Keratinocyte (primary cell): ENCODE measurements around the gene FABP6. TPM values are rescaled to one million over a fixed set of nuclear protein-coding genes. Genes with fewer than 3 reads are reported as not detected.
A peak's percentile ranks its signal among the peaks of the same experiment; 100 is the strongest.

Experiments used
- DNase-seq: peaks from one replicate; pipeline ENCODE4 v3.0.0-alpha.2; 2011; ENCODE audit warnings: low read depth, missing footprints, low spot score
- FAIRE-seq: peaks from 2 replicates; lab custom pipeline; 2011; peaks lifted over from hg19 to GRCh38; lab: Jason Lieb, UNC
- H2AFZ ChIP-seq: 2 replicates; pipeline ENCODE4 v1.6.0; 2012; ENCODE audit warnings: low read length, control low read depth, inconsistent platforms; ENCODE audit not compliant: control insufficient read depth
- H3K27ac ChIP-seq: 2 replicates; pipeline ENCODE4 v1.5.1; 2011; ENCODE audit warnings: low read length; ENCODE audit not compliant: control insufficient read depth, insufficient read depth
- H3K27me3 ChIP-seq: 3 replicates; pipeline ENCODE4 v1.6.0; 2011; ENCODE audit warnings: low read length; ENCODE audit not compliant: control insufficient read depth, insufficient read depth; ENCODE audit errors: extremely low read depth
- H3K36me3 ChIP-seq, 2 experiments: 2 replicates in 1 of 2; 3 replicates in 1 of 2; pipeline ENCODE4 v1.5.1; 2011; ENCODE audit warnings: low read length in 2 of 2, mild to moderate bottlenecking in 1 of 2; ENCODE audit not compliant: control insufficient read depth in 2 of 2, insufficient read depth in 2 of 2; ENCODE audit errors: extremely low read depth in 1 of 2
- H3K4me1 ChIP-seq: 3 replicates; pipeline ENCODE4 v1.5.1; 2011; ENCODE audit warnings: low read length; ENCODE audit not compliant: control insufficient read depth, insufficient read depth; ENCODE audit errors: extremely low read depth
- H3K4me2 ChIP-seq: 3 replicates; pipeline ENCODE4 v1.6.0; 2011; ENCODE audit warnings: low read depth, low read length; ENCODE audit not compliant: control insufficient read depth, insufficient read depth; ENCODE audit errors: extremely low read depth
- H3K4me3 ChIP-seq, 3 experiments: fragments of 200-600 bp in 1 of 3; sonication (generic) in 1 of 3; 2 replicates in 2 of 3; 3 replicates in 1 of 3; pipeline ENCODE4 v1.5.1; 2011 to 2016; ENCODE audit warnings: low read length in 3 of 3, mild to moderate bottlenecking in 3 of 3, control low read depth in 2 of 3, inconsistent platforms in 1 of 3, low read depth in 1 of 3, mixed read lengths in 1 of 3, mixed run types in 1 of 3, moderate library complexity in 1 of 3; ENCODE audit not compliant: control insufficient read depth in 2 of 3, insufficient read depth in 2 of 3; ENCODE audit errors: extremely low read depth in 1 of 3
- H3K79me2 ChIP-seq: 2 replicates; pipeline ENCODE4 v1.6.0; 2012; ENCODE audit warnings: low read length; ENCODE audit not compliant: control insufficient read depth, insufficient read depth
- H3K9ac ChIP-seq: 3 replicates; pipeline ENCODE4 v1.6.0; 2011; ENCODE audit warnings: low read length; ENCODE audit not compliant: control insufficient read depth, insufficient read depth; ENCODE audit errors: extremely low read depth
- H3K9me1 ChIP-seq: 3 replicates; pipeline ENCODE4 v1.6.0; 2011; ENCODE audit warnings: low read length; ENCODE audit not compliant: control insufficient read depth, insufficient read depth; ENCODE audit errors: extremely low read depth
- H3K9me3 ChIP-seq: 2 replicates; pipeline ENCODE4 v1.5.1; 2012; ENCODE audit warnings: low read depth, low read length; ENCODE audit not compliant: control insufficient read depth
- H4K20me1 ChIP-seq: 3 replicates; pipeline ENCODE4 v1.6.0; 2011; ENCODE audit warnings: low read length; ENCODE audit not compliant: control insufficient read depth, insufficient read depth; ENCODE audit errors: extremely low read depth
- EZH2 ChIP-seq: IDR thresholded peaks from one replicate; pipeline ENCODE4 v1.6.1; 2012; ENCODE audit warnings: inconsistent platforms, mild to moderate bottlenecking, low read length, moderate library complexity
- dilution Hi-C: fragments of 300-500 bp; cut with MboI; formaldehyde crosslinking; loops from one replicate; pipeline ENCODE4 v1.7.0; 2020; ENCODE audit warnings: low sequenced_read_pairs; ENCODE audit not compliant: extremely low pct_ligation_motif_present
- polyA plus RNA-seq, 5 experiments: library from polyadenylated mRNA; depleted of rRNA in 3 of 5; stranded (reverse) in 3 of 5; stranded (forward) in 1 of 5; unstranded in 1 of 5; fragments of >200 nt; gene quantifications; 1 replicate in 1 of 5; 2 replicates in 3 of 5; 3 replicates in 1 of 5; pipeline versions ENCODE4 v1.2.1 to v1.2.3, GENCODE V29; 2011 to 2012; ENCODE audit warnings: missing spikeins in 2 of 5, low read depth in 1 of 5, low replicate concordance in 1 of 5
- TF ChIP-seq, protein P1 (sequence below), 3 experiments: IDR thresholded peaks in 1 of 3; conservative IDR thresholded peaks in 1 of 3; optimal IDR thresholded peaks in 1 of 3; 2 replicates in 2 of 3; 3 replicates in 1 of 3; pipeline versions ENCODE3 to v1.5.1; 2011; ENCODE audit warnings: low read length in 3 of 3, mild to moderate bottlenecking in 3 of 3, moderate library complexity in 2 of 3, control low read depth in 1 of 3, inconsistent platforms in 1 of 3; ENCODE audit not compliant: insufficient read depth in 2 of 3; ENCODE audit errors: extremely low read depth in 1 of 3

The FABP6 gene
- polyA plus RNA-seq, 1 donor (not counting 4 experiments of a cell fraction or from before 2014, with no cell fraction given): 0.25 TPM

DNA sequence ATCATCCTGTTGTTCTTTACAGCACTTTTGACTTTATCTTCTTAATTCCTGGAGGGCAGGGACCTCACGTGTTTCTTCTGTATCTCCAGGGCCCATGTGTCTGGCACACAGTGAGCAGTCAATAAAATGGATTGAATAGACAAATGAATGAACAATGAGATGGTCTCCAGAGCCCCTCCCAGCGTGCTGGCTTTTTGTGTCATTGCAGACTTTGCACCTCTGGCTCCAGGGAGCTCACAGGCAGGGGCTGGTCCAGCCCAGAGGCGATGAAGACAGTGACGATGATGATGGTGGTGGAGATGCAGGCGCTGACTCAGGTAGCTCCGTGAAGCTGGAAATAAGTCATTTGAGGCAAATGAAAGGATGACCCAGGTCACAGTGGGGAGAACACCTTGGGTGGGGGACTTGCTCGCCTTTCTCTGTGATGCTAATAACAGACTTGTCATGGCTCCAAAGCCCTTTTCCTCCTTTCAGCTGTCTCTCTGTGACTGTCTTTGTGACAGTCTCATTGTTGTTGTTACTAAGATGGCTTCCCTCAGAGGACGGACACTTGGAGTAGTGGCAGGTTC is 30.4 kb upstream of the FABP6 start:
- Histone ChIP-seq H3K4me3 (no peak overlapping the region), H3K27ac (no peak overlapping the region), H2AFZ (peak overlapping the region; percentile 73), H3K9ac (no peak overlapping the region), H3K9me1 (no peaks in the 10 kb centered on the region), H3K27me3 (no peaks in the 10 kb centered on the region), H4K20me1 (no peaks in the 10 kb centered on the region), H3K4me2 (peak overlapping the region; percentile 55), H3K79me2 (no peaks in the 10 kb centered on the region), H3K4me1 (no peaks in the 10 kb centered on the region), H3K9me3 (no peaks in the 10 kb centered on the region), H3K36me3 (no peaks in the 10 kb centered on the region)
- FAIRE-seq (no peak), DNase-seq (no peak)
- TF ChIP-seq EZH2: no peak
- TF ChIP-seq, protein P1, sequence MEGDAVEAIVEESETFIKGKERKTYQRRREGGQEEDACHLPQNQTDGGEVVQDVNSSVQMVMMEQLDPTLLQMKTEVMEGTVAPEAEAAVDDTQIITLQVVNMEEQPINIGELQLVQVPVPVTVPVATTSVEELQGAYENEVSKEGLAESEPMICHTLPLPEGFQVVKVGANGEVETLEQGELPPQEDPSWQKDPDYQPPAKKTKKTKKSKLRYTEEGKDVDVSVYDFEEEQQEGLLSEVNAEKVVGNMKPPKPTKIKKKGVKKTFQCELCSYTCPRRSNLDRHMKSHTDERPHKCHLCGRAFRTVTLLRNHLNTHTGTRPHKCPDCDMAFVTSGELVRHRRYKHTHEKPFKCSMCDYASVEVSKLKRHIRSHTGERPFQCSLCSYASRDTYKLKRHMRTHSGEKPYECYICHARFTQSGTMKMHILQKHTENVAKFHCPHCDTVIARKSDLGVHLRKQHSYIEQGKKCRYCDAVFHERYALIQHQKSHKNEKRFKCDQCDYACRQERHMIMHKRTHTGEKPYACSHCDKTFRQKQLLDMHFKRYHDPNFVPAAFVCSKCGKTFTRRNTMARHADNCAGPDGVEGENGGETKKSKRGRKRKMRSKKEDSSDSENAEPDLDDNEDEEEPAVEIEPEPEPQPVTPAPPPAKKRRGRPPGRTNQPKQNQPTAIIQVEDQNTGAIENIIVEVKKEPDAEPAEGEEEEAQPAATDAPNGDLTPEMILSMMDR (optimal IDR thresholded peaks at IDR 0.05 in 1 of 3, IDR thresholded peaks at IDR 0.05 in 1 of 3, conservative IDR thresholded peaks at IDR 0.05 in 1 of 3; ENCODE audit: extremely low read depth in 1 of 3, insufficient read depth in 2 of 3, low read length in 3 of 3): no peak
- dilution Hi-C loops: no loop called here

DNA sequence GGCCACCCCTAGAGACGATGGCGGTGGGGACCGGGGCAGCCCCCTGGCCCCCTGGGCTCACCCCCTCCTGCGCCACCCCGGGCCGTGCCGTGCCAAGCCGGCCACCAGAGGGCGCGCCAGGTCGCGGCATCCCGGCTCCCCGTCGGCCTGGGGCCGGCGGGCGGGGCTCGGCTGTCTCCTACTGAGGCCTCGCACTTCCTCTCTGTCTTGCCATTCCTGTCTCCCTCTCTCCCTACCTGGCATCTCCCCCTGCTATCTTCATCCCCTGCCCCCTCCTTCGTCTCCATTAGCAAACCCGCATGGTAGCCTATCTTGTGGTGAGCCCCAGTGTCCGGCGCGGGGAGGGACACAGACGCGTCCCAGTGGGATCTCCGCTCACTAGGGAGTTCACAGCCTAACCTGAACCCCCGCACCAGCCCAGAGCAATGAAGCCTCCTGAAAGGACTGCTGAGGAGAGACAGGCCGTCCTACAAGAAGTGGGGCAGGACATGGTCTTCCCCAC is 29.8 kb upstream of the FABP6 start:
- Histone ChIP-seq H3K9me1 (no peaks in the 10 kb centered on the region), H2AFZ (peak overlapping the region; percentile 90), H3K4me2 (peak overlapping the region; percentile 55), H4K20me1 (no peaks in the 10 kb centered on the region), H3K27ac (no peak overlapping the region), H3K4me1 (no peaks in the 10 kb centered on the region), H3K36me3 (no peaks in the 10 kb centered on the region), H3K4me3 (peak overlapping the region in 1 of 3 experiments; percentile 25), H3K27me3 (no peaks in the 10 kb centered on the region), H3K9ac (no peak overlapping the region), H3K79me2 (no peaks in the 10 kb centered on the region), H3K9me3 (no peaks in the 10 kb centered on the region)
- DNase-seq (no peak), FAIRE-seq (no peak)
- no peak for TF ChIP-seq EZH2
- TF ChIP-seq, protein P1 (optimal IDR thresholded peaks at IDR 0.05 in 1 of 3, IDR thresholded peaks at IDR 0.05 in 1 of 3, conservative IDR thresholded peaks at IDR 0.05 in 1 of 3; ENCODE audit: extremely low read depth in 1 of 3, insufficient read depth in 2 of 3, low read length in 3 of 3): peak; percentile 70 to 83 (median 74)
- dilution Hi-C loops: no loop called here
